ENCODE data around the gene JAKMIP1. TPM values are rescaled to one million over a fixed set of nuclear protein-coding genes. Genes with fewer than 3 reads are reported as not detected.

The JAKMIP1 gene
- total RNA-seq, 1 donor from 2014 or later = not detected

- DNase-seq (ENCODE audit: low read depth, low spot score) = no peak
Observed at GRCh38 chr4:6068986-6069385, 131.4 kb downstream of the JAKMIP1 start.

- no peak for DNase-seq (ENCODE audit: low read depth, low spot score)
Observed at GRCh38 chr4:6065934-6066590, 134.3 kb downstream of the JAKMIP1 start.

GRCh38 chr4:6065166-6065565 is 135.2 kb downstream of the JAKMIP1 start:
- DNase-seq (ENCODE audit: low read depth, low spot score) = no peak

GRCh38 chr4:6064383-6064782 is 136.0 kb downstream of the JAKMIP1 start:
- no peak for DNase-seq (ENCODE audit: low read depth, low spot score)

GRCh38 chr4:6063684-6064083 is 136.7 kb downstream of the JAKMIP1 start:
- DNase-seq (ENCODE audit: low read depth, low spot score) = no peak

- DNase-seq (ENCODE audit: low read depth, low spot score) = no peak
Observed at GRCh38 chr4:6062133-6062532, 138.2 kb downstream of the JAKMIP1 start.

GRCh38 chr4:6059375-6059805 is 141.0 kb downstream of the JAKMIP1 start:
- DNase-seq (ENCODE audit: low read depth, low spot score) = no peak

GRCh38 chr4:6058531-6059374 is 141.6 kb downstream of the JAKMIP1 start:
- DNase-seq (ENCODE audit: low read depth, low spot score) = no peak

- no peak for DNase-seq (ENCODE audit: low read depth, low spot score)
Observed at GRCh38 chr4:6056976-6057766, 143.2 kb downstream of the JAKMIP1 start.

GRCh38 chr4:6055436-6055835 is 144.9 kb downstream of the JAKMIP1 start:
- no peak for DNase-seq (ENCODE audit: low read depth, low spot score)

- DNase-seq (ENCODE audit: low read depth, low spot score) = no peak
Observed at GRCh38 chr4:6055030-6055429, 145.3 kb downstream of the JAKMIP1 start.

- no peak for DNase-seq (ENCODE audit: low read depth, low spot score)
Observed at GRCh38 chr4:6054162-6054922, 146.0 kb downstream of the JAKMIP1 start.

- DNase-seq (ENCODE audit: low read depth, low spot score) = no peak
Observed at GRCh38 chr4:6052679-6053078, 147.7 kb downstream of the JAKMIP1 start.

- DNase-seq (ENCODE audit: low read depth, low spot score) = no peak
Observed at GRCh38 chr4:6050551-6050950, 149.8 kb downstream of the JAKMIP1 start.

GRCh38 chr4:6049985-6050384 is 150.4 kb downstream of the JAKMIP1 start:
- no peak for DNase-seq (ENCODE audit: low read depth, low spot score)

- DNase-seq (ENCODE audit: low read depth, low spot score) = no peak
Observed at GRCh38 chr4:6049278-6049677, 151.1 kb downstream of the JAKMIP1 start.

- DNase-seq (ENCODE audit: low read depth, low spot score) = no peak
Observed at GRCh38 chr4:6048537-6048936, 151.8 kb downstream of the JAKMIP1 start.

GRCh38 chr4:6047130-6047673 is 153.1 kb downstream of the JAKMIP1 start:
- no peak for DNase-seq (ENCODE audit: low read depth, low spot score)

- DNase-seq (ENCODE audit: low read depth, low spot score) = no peak
Observed at GRCh38 chr4:6046526-6047129, 153.7 kb downstream of the JAKMIP1 start.

GRCh38 chr4:6044805-6045204 is 155.5 kb downstream of the JAKMIP1 start:
- no peak for DNase-seq (ENCODE audit: low read depth, low spot score)

GRCh38 chr4:6044276-6044675 is 156.1 kb downstream of the JAKMIP1 start:
- DNase-seq (ENCODE audit: low read depth, low spot score) = no peak
